ENCODE results near the gene RAB1B.
"Not testable (repeated sequence)": the region's sequence is repeated elsewhere in the genome, so short reads cannot be mapped to it uniquely, and the experiment has no call there.

Gene RAB1B

DNA sequence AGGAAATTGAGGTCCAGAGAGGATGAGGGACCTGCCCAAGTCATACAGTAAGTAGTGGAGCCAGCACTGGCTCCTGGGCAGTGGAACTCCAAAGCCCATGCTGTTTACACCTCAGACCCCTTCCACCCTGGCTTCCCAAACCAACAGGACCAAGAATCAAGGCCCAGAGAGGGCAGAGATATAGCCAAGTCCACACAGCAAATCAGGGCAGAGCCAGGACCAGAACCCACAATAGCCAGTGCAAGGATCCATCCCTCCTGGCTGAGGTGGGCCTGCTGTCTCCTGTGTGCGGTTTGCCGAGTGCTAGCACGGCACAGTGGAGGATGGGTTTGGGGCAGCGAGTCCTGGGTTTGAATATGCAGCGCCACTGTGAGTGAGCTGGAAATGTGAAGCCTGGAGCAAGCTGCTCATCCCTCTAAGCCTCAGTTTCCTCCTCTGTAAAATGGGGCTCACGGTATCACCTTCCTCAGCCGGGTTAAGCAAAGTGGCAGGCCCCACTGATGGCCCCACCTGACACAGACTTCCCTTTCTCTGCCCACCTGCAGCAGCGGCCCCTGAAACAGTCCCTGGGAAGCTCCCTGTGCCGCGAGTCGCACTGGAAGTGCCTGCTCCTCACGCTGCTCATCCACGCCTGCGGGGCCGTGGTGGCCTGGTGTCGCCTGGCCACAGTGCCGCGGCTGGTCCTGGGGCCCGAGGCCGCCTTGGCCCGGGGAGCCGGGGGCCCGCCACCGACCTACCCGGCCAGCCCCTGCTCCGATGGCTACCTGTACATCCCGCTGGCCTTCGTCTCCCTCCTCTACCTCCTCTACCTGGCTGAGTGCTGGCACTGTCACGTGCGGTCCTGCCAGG lies 25.6 kb downstream of the RAB1B start:
- H3K27ac ChIP-seq (ENCODE audit: low read depth, low read length): no peak overlapping the region
- H3K36me3 ChIP-seq (ENCODE audit: insufficient read depth, low read length): no peaks in the 10 kb centered on the region
- peaks cover 8% of the 10 kb centered on the region; the same call in 1 of the 2 replicates for H3K4me1 ChIP-seq (ENCODE audit: insufficient read depth, low read length)
- 91% methylated on average over 30 of the region's 30 CpGs for WGBS
- H3K4me3 ChIP-seq (ENCODE audit: low read length): no peak overlapping the region
- H3K27me3 ChIP-seq (ENCODE audit: insufficient read depth, low read length): peaks cover 37% of the 10 kb centered on the region
- H3K9me3 ChIP-seq (ENCODE audit: insufficient read depth, low read depth, low read length): no peaks in the 10 kb centered on the region
- H3K9ac ChIP-seq (ENCODE audit: low read depth, low read length): no peak overlapping the region

DNA sequence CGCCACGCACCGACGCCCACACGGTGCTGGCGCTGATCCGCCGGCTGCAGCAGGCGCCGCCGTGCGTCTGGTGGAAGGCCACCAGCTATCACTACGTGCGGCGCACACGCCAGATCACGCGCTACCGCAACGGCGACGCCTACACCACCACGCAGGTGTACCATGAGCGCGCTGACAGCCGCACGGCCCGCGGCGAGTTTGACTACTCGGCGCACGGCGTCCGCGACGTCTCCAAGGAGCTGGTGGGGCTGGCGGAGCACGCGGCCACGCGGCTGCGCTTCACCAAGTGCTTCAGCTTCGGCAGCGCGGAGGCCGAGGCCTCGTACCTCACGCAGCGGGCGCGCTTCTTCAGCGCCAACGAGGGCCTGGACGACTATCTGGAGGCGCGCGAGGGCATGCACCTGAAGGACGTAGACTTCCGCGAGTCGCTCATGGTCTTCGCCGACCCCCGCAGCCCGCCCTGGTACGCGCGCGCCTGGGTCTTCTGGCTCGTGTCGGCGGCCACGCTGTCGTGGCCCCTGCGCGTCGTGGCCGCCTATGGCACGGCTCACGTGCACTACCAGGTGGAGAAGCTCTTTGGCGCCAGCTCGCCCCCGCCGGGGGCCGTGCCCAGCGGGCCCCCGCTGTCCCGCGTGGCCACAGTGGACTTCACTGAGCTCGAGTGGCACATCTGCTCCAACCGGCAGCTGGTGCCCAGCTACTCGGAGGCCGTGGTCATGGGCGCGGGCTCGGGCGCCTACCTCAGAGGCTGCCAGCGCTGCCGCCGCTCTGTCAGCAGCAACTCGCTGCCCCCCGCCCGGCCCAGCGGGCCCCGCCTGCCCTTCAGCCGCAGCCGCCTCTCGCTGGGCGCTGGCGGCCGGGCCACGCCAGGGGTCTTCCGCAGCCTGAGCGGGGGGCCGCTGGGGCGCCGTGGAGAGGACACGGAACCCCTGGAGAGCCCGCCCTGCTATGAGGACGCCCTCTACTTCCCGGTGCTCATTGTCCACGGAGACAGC lies 26.5 kb downstream of the RAB1B start:
- Histone ChIP-seq H3K4me3 (ENCODE audit: low read length) (no peak overlapping the region), H3K36me3 (ENCODE audit: insufficient read depth, low read length) (no peaks in the 10 kb centered on the region), H3K27ac (ENCODE audit: low read depth, low read length) (no peak overlapping the region), H3K4me1 (ENCODE audit: insufficient read depth, low read length) (peaks cover 8% of the 10 kb centered on the region; the same call in 1 of the 2 replicates), H3K9ac (ENCODE audit: low read depth, low read length) (no peak overlapping the region), H3K27me3 (ENCODE audit: insufficient read depth, low read length) (peaks cover 34% of the 10 kb centered on the region), H3K9me3 (ENCODE audit: insufficient read depth, low read depth, low read length) (no peaks in the 10 kb centered on the region)
- WGBS: 96% methylated on average over 123 of the region's 123 CpGs

GRCh38 chr11:66297610-66298009 lies 29.2 kb downstream of the RAB1B start:
- no peaks in the 10 kb centered on the region for H3K9me3 ChIP-seq (ENCODE audit: insufficient read depth, low read depth, low read length)
- H3K4me1 ChIP-seq (ENCODE audit: insufficient read depth, low read length): peaks cover 4% of the 10 kb centered on the region; the same call in 1 of the 2 replicates
- H3K4me3 ChIP-seq (ENCODE audit: low read length): no peak overlapping the region
- no peak overlapping the region for H3K9ac ChIP-seq (ENCODE audit: low read depth, low read length)
- WGBS: 49% methylated on average over 8 of the region's 8 CpGs
- no peaks in the 10 kb centered on the region for H3K36me3 ChIP-seq (ENCODE audit: insufficient read depth, low read length)
- H3K27me3 ChIP-seq (ENCODE audit: insufficient read depth, low read length): peaks cover 8% of the 10 kb centered on the region
- H3K27ac ChIP-seq (ENCODE audit: low read depth, low read length): peak overlapping the region; percentile 40; the same call in 1 of the 2 replicates

- H3K27me3 ChIP-seq (ENCODE audit: insufficient read depth, low read length): no peaks in the 10 kb centered on the region
- H3K27ac ChIP-seq (ENCODE audit: low read depth, low read length): no peak overlapping the region
- H3K9ac ChIP-seq (ENCODE audit: low read depth, low read length): no peak overlapping the region
- H3K4me3 ChIP-seq (ENCODE audit: low read length): no peak overlapping the region
- H3K4me1 ChIP-seq (ENCODE audit: insufficient read depth, low read length): peaks cover 4% of the 10 kb centered on the region; the same call in 1 of the 2 replicates
- no peaks in the 10 kb centered on the region for H3K9me3 ChIP-seq (ENCODE audit: insufficient read depth, low read depth, low read length)
- H3K36me3 ChIP-seq (ENCODE audit: insufficient read depth, low read length): no peaks in the 10 kb centered on the region
- WGBS: 95% methylated on average over 3 of the region's 3 CpGs
These were observed 30.7 kb downstream of the RAB1B start for GRCh38 chr11:66299186-66299585.

DNA sequence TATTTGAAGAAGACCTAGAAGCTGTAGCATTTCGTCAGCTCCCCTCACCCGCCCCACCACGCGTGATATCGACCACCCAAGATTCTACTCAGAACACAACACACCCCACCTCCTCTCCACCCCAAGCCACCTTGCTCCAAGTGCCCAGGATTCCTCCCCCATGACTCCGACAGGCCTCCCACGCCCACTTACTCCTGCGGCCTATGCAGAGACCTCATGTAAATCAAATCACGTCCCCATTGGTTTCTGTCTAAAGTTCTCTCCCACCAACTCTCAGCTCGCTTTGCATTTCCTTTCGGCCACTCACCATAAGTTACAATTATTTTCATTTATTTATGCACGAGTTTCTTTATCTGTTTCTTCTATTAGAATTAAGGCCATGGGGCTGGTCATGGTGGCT lies 34.2 kb downstream of the RAB1B start:
- no peak overlapping the region for H3K27ac ChIP-seq (ENCODE audit: low read depth, low read length)
- peaks cover under 1% of the 10 kb centered on the region; the same call in 1 of the 2 replicates for H3K4me1 ChIP-seq (ENCODE audit: insufficient read depth, low read length)
- H3K9ac ChIP-seq (ENCODE audit: low read depth, low read length): no peak overlapping the region
- H3K9me3 ChIP-seq (ENCODE audit: insufficient read depth, low read depth, low read length): no peaks in the 10 kb centered on the region
- no peaks in the 10 kb centered on the region for H3K27me3 ChIP-seq (ENCODE audit: insufficient read depth, low read length)
- no peaks in the 10 kb centered on the region for H3K36me3 ChIP-seq (ENCODE audit: insufficient read depth, low read length)
- H3K4me3 ChIP-seq (ENCODE audit: low read length): no peak overlapping the region
- WGBS: 89% methylated on average over 12 of the region's 12 CpGs

DNA sequence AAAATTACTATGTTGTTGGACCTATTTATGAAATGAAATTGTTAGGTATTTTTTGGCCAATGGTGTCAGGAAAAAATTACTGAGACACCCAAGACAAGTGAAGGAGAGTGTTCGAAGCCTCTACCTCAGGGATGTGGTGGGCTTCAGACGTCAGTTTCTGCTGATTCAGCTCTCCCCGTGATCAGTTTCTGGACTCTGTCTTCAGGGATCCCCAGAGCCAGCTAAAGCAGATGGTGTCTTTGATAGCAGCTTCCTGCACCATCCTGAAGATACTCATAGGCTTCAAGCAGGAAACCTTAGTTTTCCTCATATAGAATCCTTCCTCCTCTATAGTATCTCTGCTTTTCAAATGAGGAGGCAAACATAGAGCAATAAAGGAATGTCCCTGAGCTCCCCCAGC lies 41.0 kb downstream of the RAB1B start:
- Histone ChIP-seq H3K27me3 (ENCODE audit: insufficient read depth, low read length) (no peaks in the 10 kb centered on the region), H3K36me3 (ENCODE audit: insufficient read depth, low read length) (no peaks in the 10 kb centered on the region), H3K27ac (ENCODE audit: low read depth, low read length) (no peak overlapping the region), H3K9me3 (ENCODE audit: insufficient read depth, low read depth, low read length) (no peaks in the 10 kb centered on the region), H3K4me3 (ENCODE audit: low read length) (no peak overlapping the region), H3K9ac (ENCODE audit: low read depth, low read length) (no peak overlapping the region), H3K4me1 (ENCODE audit: insufficient read depth, low read length) (peaks cover 12% of the 10 kb centered on the region)
- WGBS: 92% methylated on average over 3 of the region's 3 CpGs

DNA sequence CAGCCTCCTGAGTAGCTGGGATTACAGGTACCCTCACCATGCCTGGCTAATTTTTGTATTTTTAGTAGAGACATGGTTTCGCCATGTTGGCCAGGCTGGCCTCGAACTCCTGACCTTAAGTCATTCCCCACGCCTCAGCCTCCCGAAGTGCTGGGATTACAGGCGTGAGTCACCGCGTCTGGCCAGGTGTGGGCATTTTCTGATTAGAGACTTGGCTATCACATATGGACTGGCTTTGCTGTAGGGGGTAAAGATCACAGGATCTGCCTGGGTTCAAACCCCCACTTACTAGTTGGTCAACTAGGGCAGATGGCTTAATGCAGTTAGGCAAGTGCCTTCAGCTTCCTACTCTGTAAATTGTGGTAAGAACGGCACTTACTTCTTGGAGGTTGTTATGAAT lies 41.9 kb downstream of the RAB1B start:
- Histone ChIP-seq H3K9ac (ENCODE audit: low read depth, low read length) (no peak overlapping the region), H3K27ac (ENCODE audit: low read depth, low read length) (no peak overlapping the region), H3K4me3 (ENCODE audit: low read length) (no peak overlapping the region), H3K27me3 (ENCODE audit: insufficient read depth, low read length) (no peaks in the 10 kb centered on the region), H3K9me3 (ENCODE audit: insufficient read depth, low read depth, low read length) (no peaks in the 10 kb centered on the region), H3K36me3 (ENCODE audit: insufficient read depth, low read length) (no peaks in the 10 kb centered on the region), H3K4me1 (ENCODE audit: insufficient read depth, low read length) (peaks cover 12% of the 10 kb centered on the region)
- 97% methylated on average over 8 of the region's 8 CpGs for WGBS

DNA sequence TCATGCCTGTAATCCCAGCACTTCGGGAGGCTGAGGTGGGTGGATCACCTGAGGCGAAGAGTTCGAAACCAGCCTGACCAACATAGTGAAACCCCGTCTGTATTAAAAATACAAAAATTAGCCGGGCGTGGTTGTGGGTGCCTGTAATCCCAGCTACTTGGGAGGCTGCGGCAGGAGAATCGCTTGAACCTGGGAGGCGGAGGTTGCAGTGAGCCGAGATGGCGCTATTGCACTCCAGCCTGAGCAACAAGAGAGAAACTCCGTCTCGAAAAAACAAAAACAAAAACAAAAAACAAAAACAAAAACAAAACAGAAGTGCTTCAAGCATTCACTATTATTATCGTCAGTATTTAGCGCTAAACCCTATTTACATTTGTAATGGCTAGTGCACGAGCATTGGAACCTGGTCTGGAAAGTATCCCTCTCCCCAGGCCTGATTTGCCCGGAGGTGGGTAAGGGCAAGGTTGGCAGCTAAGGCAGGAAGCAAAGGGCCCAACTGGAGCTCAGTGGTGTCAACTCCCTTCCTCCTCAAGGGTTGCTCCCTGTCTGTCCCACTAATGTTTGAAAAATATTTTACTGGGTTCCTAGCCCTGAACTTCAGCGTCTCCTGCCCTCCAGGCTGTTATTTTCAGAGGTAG lies 42.5 kb downstream of the RAB1B start:
- 87% methylated on average over 18 of the region's 18 CpGs for WGBS
- H3K36me3 ChIP-seq (ENCODE audit: insufficient read depth, low read length); H3K9me3 ChIP-seq (ENCODE audit: insufficient read depth, low read depth, low read length); H3K27ac ChIP-seq (ENCODE audit: low read depth, low read length); H3K27me3 ChIP-seq (ENCODE audit: insufficient read depth, low read length); H3K4me3 ChIP-seq (ENCODE audit: low read length); H3K9ac ChIP-seq (ENCODE audit: low read depth, low read length): not testable (repeated sequence)
- H3K4me1 ChIP-seq (ENCODE audit: insufficient read depth, low read length): peaks cover 12% of the 10 kb centered on the region

- H3K4me1 ChIP-seq (ENCODE audit: insufficient read depth, low read length): peaks cover 12% of the 10 kb centered on the region
- peak overlapping the region; percentile 54; the same call in 1 of the 2 replicates for H3K27ac ChIP-seq (ENCODE audit: low read depth, low read length)
- peak overlapping the region; percentile 50 for H3K9ac ChIP-seq (ENCODE audit: low read depth, low read length)
- H3K9me3 ChIP-seq (ENCODE audit: insufficient read depth, low read depth, low read length): no peaks in the 10 kb centered on the region
- no peaks in the 10 kb centered on the region for H3K36me3 ChIP-seq (ENCODE audit: insufficient read depth, low read length)
- WGBS: 17% methylated on average over 24 of the region's 26 CpGs
- H3K27me3 ChIP-seq (ENCODE audit: insufficient read depth, low read length): no peaks in the 10 kb centered on the region
- peak overlapping the region; percentile 65 for H3K4me3 ChIP-seq (ENCODE audit: low read length)
These were observed 43.1 kb downstream of the RAB1B start for GRCh38 chr11:66311470-66311964.

DNA sequence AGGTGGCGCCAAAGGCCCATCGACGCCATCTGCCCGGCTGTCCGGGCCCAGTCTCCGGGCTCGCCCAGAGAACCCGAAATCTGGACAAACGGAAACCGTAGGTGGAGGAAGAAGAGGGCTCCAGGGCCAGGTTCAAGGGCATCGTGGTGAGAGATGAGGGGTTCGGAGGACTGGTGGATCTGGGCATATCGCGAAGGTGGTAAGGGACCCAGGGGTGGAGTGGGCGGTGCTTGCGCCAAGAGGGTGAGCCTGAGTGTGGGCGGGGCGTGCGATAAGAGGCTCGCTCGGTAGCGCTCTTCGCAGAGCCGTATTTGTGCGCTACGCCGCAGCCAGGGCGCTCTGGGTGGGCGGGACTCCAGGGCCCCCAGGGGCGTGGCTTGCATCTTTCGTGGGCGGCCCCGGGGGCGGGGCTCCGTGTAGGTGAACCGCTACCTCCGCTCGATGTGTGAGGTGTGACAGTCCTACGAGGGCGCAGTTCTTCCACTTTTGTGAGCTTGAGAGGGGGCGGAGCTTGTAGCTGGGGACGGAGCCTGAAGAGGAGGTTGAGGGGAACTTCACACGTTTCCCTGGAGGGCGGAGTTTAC lies 43.6 kb downstream of the RAB1B start:
- peak overlapping the region; percentile 50 for H3K9ac ChIP-seq (ENCODE audit: low read depth, low read length)
- no peaks in the 10 kb centered on the region for H3K9me3 ChIP-seq (ENCODE audit: insufficient read depth, low read depth, low read length)
- peaks cover 12% of the 10 kb centered on the region for H3K4me1 ChIP-seq (ENCODE audit: insufficient read depth, low read length)
- no peaks in the 10 kb centered on the region for H3K36me3 ChIP-seq (ENCODE audit: insufficient read depth, low read length)
- no peaks in the 10 kb centered on the region for H3K27me3 ChIP-seq (ENCODE audit: insufficient read depth, low read length)
- H3K4me3 ChIP-seq (ENCODE audit: low read length): peak overlapping the region; percentile 65
- peak overlapping the region; percentile 54; the same call in 1 of the 2 replicates for H3K27ac ChIP-seq (ENCODE audit: low read depth, low read length)
- WGBS: under 1% methylated on average over 44 of the region's 44 CpGs

All from HUES64 (cell line).